Measurements from ENCODE around the gene TSPAN16.

GRCh38 chr19:11257846-11258380, 38.0 kb upstream of the TSPAN16 start:
- TF ChIP-seq PPARA (CRISPR knock-in tag; IDR thresholded peaks at IDR 0.05; ENCODE audit: borderline replicate concordance): no peak
- no peak for TF ChIP-seq ISL1 (CRISPR knock-in tag; IDR thresholded peaks at IDR 0.05)
- TF ChIP-seq, protein P1, sequence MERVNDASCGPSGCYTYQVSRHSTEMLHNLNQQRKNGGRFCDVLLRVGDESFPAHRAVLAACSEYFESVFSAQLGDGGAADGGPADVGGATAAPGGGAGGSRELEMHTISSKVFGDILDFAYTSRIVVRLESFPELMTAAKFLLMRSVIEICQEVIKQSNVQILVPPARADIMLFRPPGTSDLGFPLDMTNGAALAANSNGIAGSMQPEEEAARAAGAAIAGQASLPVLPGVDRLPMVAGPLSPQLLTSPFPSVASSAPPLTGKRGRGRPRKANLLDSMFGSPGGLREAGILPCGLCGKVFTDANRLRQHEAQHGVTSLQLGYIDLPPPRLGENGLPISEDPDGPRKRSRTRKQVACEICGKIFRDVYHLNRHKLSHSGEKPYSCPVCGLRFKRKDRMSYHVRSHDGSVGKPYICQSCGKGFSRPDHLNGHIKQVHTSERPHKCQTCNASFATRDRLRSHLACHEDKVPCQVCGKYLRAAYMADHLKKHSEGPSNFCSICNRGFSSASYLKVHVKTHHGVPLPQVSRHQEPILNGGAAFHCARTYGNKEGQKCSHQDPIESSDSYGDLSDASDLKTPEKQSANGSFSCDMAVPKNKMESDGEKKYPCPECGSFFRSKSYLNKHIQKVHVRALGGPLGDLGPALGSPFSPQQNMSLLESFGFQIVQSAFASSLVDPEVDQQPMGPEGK (CRISPR knock-in tag; IDR thresholded peaks at IDR 0.05; ENCODE audit: borderline replicate concordance): no peak
